HG02642 (cell line): ENCODE results near the gene PTBP1.

Experiments used
- ATAC-seq: cut with Tn5 transposase; IDR thresholded peaks from one replicate; pipeline ENCODE4 v1.9.1; 2021; ENCODE audit warnings: mild to moderate bottlenecking; ENCODE audit not compliant: unreplicated experiment, poor library complexity

Gene PTBP1

DNA sequence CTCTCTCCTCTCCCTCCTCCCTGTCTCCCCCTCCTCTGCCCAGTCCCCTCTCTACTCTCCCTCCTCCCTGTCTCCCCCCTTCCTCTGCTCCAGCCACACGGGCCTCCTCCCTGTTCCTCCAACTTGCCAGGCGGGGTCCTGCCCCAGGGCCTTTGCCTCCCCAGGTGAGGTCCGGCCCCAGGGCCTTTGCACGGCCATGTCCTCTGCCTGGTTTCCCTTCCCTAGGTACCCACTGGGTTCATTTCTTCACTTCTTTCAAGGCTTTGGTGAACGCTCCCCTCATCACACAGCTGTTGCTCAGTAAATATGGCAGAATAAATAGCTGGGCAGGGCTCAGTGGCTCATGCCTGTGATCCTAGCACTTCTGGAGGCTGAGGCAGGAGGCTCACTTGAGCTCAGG, 25.2 kb upstream of the PTBP1 start:
- no peak for ATAC-seq

DNA sequence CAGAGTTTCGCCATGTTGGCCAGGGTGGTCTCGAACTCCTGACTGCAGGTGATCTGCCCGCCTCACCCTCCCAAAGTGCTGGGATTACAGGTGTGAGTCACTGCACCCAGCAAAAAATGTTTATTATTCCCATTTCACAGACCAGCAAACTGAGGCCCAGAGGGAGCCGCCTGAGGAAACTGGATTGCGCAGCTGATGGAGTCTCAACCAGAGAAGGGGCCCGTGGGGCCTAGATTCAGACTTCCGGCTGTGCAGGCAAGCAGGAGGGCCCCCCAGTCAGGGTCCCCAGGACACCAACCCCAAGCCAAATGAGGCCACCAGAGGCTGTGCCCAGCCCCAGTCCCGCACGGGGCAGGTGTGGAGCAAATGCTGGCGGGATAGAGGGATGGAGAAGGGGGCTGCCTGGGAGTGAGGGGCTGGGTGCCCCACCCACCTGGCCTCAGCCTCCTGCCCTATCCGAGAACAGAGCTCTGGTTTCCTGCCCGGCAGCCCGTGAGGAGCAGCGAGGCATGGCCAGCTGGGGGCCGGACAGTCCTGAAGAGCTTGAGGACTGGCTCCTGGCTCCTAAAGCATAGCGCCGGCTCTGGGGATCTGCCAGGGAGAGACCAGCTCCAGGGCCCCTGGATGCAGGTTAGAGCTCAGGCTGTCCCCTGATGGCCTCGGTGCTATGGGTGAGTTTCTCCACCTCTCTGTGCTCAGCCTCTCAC, 24.4 kb upstream of the PTBP1 start:
- no peak for ATAC-seq

DNA sequence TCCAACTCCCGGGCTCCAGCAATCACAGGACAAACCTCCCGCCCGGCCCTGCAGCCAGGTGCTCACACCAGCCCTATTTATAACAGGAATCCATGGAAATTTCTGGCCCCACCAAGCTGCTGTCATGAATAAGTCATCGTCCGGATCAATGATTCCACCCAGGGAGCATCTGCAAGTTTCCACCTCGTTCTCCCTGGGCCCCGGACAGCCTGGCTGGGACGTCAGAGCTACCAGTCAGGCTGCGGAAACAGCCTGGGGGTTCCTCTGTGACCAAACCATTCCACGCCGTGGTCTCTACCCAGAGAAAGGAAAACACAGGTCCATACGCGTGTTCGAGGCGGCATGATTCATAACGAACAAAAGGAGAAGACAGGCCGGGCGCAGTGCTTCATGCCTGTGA, 20.7 kb upstream of the PTBP1 start:
- no peak for ATAC-seq

DNA sequence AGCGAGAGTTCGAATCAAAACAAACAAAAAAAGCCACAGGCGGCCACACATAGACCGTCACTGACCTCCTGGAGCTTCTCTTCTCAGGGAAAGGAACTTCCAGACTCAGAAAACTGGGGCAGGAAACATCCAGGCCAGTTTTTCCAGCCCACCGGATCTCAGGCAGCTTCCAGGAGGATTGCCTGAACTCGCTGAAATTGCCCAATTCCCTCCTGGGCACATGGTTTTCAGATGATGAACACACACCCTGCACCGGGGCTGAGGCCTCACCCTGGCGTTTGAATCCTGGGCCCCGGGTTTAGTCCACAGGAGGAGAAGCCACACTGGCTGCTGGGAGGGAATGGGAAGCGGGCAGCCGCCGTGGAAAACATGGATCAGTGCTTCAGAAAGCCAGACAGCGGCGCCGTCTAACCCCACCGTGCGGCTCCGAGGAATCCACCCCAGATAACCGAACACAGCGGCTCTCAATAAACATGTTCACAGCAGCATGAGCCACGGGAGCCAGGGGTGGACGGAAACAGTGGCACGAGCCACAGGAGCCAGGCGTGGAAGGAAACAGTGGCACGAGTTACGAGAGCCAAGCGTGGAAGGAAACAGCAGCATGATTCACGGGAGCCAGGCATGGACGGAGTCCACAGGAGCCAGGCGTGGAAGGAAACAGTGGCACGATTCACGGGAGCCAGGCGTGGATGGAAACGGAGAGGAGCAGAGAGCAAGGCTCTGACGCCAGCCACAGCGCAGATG, 18.2 kb upstream of the PTBP1 start:
- no peak for ATAC-seq

DNA sequence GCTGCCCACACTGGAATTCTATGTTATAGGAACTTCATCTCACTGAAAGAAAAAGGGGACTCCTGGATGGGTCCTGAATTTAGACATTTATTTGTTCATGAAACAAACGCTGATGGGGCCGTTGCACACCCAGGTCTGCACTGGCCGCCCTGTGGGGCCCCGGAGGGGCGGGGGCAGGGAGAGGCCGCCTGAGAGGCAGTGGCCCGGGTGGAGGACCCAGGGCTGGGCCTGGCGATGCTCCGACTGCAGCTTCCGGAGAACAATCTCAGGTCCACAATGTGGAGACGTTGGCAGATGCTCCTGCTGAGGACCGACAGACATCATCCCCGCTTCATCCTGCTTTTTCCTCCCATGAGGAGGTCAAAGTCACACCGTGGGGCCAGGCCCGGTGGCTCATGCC, 16.3 kb upstream of the PTBP1 start:
- no peak for ATAC-seq

DNA sequence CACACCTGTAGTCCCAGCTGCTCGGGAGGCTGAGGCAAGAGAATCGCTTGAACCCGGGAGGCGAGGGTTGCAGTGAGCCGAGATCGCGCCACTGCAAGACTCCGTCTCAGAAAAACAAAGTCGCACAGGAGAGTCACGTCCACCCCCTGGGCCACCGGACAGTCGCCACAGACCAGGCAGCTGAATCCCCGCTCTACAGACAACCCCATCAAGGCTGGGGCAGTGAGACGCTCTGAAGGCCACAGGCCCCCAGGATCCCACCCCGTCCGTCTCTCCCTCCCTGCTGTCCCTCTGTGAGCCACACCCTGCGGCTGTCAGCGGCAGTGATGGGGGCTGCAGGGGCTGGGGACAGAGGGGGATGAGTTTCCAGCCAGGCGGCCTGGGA, 15.5 kb upstream of the PTBP1 start:
- ATAC-seq, result no peak

DNA sequence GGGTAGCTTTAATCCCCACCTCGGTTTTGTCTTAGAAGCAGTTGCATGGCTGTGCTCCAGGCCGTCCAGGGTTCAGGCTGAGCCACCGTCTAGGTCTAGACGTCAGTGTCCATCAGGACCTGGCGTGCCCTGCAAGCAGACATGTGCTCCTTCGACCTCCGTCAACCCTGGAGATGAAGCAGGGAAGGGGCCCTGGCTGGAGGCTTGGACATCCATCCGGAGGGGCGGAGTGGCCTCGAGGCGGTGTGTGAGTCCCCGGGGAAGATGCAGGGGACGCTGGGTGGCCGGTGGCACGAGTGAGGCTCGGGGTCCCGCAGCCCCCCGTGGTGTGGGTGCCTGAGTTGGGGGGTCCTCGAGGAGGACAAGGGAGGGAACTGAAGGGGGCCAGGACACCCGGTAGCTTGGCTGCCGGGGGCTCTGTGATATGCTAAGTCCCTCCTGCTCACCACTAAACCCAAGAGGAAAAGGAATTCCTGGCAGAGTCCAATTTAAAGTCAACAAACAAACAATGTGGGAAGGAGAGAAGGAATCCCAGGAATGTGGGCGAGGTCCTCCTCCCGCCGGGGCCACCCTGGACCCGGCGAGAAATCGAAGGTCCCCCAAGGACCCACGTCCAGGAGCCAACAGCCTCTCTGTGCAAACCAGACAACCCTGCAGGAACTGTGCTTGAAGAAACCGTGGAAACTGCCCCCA, 14.9 kb upstream of the PTBP1 start:
- ATAC-seq, result no peak

DNA sequence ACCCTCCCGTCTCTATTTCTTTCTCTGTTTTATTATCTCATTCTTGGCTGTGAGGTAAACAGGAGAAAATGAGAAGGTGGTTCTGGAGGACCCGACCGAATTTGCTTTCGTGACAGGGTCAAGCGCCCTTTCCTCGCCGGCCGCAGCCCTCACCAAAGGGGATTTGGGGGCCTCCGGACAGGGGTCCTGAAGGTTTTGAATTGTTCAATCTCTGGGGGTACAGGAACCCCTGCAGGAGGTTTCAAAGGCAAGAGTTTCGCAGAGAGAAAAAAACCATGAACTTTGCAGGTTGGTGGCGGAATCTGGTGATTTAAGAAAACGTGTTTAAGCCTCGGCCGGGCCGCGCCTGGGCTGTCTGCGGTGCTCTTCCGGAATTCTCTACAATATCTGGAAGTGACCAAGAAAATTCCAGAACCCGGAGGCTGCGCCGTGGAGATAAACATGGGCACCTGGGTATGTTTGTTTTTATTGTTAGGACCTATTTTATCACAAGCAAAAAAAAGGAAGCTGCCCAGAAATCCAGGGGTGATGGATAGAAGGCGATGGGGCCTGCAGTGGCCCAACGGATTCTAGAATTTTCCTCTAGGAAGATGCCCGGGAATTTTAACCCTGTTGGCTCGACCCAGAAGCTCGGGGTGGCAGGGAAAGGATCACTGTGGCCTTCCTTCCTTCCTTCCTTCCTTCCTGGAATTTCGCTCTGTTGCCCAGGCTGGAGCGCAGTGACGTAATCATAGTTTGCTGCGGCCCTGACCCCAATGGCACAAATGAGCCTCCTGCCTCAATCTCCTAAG, 14.2 kb upstream of the PTBP1 start:
- ATAC-seq, result no peak

DNA sequence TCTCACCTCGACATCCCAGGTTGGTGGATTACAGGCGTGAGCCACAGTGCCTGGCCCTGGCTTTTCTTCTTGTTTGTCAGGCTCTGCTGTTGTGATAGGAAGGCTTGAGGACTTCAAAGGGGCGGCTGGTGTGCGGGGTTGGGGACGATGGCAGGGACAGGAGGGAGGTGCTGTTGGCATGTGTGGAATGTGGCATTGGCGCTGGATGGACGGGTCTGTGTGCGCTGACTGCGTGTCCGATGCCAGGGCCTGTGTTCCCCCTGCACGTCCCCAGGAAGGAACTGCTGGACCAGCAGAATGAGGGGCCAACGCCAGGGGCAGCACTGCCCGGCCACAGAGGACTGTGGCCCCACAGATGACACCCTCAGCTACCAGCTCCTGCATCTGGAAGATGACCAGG, 12.7 kb upstream of the PTBP1 start:
- no peak for ATAC-seq

DNA sequence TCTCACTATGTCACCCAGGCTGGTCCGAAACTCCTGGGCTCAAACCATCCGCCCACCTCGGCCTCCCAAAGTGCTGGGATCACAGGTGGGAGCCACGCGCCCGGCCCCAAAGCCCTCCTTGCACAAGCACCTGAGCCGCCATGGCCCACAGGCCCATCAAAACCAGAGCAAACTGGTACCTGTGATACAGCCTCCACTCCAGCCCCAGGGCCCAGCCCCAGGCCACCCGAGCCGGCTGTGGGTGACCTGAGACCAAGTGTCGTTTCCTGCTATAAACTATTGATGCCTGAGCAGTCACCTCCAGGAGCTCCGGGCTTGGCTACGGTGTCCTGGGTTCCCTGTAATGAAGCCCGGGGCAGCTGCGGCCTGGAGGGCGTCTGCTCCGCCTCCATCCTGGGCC, 9.7 kb upstream of the PTBP1 start:
- ATAC-seq, result no peak

DNA sequence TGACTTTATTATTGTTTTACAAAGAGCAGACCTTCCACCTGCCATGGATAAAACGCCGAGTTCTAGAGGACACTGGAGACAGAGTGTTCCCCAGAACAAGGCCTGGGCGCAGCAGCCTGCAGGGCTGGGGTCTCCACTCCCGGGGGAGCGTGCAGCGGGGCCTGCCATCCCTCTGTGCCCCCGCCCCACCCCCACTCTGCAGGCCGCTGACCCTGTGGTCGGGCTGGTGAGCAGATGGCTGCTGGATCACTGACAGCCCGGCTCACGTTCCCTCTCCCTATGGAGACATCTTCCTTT, 8.6 kb upstream of the PTBP1 start:
- ATAC-seq, result no peak

DNA sequence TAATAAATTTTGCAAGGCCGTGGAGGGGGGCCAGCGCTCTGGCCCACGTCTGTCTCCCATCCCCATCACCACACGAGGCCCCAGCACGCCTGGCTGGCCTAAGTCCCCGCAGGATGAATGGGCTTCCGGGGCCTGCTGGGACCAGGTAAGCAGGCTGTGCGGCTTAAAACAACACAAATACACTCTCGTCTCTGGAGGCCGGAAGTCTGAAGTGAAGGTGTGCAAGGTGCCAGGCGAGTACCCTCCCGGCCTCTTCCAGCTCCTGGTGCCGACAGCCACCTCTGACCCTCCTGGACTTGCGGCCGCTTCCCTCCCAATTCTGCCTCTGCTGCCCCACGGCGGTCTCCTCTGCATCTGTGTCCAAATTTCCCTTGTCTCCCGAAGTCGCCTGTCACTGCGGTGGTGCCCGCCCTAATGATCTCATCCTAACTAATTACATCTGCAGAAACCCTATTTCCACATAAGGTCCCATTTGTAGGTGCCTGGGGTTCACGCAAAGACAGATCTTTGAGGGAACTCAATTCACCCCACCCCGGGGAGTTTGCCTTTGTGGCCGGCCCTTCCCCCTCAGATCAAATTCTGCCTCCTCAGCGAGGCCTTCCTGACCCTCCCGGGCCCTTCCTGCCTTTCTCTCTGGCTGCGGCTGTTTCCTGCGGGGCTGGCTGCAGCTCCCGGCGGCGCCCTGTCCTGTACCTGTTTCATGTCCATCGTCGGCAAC, 8.1 kb upstream of the PTBP1 start:
- no peak for ATAC-seq

DNA sequence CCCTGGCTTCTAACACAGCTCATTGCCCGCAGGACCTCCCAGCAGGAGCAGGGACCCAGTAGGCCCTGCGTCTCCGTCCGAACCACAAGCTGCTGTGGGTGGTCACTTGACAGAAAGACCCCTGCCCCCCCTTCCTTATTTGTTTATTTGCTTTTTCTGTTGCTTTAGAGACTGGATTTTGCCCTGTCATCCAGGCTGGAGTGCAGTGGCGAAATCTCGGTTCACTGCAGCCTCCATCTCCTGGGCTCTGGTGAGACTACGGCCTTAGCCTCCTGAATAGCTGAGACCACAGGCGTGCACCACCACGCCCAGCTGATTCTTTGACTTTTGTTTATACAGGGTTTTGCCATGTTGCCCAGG, 7.6 kb upstream of the PTBP1 start:
- no peak for ATAC-seq

DNA sequence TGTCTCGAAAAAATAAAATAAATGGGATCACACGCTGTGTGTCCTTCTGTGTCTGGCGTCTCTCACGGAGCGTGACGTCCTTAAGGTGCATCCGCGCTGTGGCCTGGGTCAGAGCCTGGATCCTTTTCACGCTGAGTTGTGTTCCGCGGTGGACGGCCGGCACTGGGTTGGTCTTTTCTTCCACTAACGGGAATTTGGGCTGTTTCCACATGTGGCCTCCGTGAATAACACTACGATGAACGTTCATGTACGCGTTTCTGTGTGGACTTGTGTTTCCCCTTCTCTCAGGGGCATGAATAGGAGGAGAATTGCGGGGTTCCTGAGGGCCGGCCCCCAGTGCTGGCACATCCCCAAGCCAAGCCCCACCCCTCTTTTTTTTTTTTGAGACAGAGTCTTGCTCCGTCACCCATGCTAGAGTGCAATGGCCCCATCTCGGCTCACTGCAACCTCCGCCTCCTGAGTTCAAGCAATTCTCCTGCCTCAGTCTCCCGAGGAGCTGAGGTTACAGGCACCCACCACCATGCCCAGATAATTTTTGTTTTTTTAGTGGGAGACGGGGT, 6.2 kb upstream of the PTBP1 start:
- ATAC-seq, result no peak

DNA sequence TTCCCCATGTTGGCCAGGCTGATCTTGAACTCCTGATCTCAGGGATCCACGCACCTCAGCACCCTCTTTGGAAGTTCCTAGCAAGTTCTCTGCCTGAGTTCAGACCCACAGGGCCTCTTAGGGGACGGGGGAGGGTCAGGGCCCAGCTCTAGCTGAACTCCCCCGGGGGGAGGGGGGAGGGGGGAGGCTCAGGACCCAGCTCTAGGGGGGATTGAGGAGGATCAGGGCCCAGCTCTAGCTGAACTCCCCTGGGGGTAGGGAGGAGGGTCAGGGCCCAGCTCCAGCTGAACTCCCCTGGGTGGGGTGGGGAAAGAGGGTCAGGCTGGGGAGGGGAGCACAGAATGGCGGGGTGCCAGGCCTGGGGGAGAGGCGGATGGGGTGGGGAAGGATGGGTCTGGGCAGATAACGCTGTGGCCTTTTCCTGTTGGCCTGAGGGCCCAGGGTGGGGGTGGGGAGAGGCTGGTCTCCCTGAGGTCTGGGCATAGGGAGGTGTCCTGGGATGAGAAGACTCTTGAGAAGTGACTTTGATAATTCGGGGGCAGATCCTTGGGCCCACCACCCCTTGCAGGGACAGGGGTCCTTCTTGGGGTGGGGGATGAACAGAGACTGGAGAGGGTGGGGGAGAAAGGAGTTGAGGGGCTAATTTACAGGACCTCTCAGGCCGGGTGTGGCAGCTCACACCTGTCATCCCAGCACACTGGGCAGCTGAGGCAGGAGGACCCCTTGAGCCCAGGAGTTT, 5.5 kb upstream of the PTBP1 start:
- ATAC-seq, result no peak

DNA sequence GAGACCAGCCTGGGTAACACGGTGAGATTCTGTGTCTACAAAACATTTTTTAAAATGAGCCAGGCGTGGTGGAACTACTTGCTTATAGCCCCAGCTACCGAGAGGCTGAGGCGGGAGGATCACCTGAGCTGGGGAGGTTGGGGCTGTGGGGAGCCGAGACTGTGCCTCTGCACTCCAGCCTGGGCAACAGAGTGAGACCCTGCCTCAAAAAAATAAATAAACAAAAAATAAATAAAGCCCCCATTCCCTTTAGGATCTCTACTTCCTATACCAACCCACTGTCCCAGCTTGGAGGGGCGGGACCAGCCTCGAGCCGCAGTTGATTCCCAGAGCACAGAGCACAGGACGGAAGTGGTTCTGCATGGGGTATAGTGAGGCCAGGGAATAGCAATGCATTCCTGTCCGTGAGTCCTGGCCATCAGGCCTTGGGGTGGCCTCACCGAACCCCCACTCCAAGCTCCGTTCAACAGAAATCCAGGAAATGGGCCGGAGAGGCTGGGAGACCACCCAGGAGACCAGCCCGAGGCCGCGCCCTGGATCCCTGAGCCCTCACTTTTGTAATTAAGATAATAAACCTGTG, 4.9 kb upstream of the PTBP1 start:
- no peak for ATAC-seq

DNA sequence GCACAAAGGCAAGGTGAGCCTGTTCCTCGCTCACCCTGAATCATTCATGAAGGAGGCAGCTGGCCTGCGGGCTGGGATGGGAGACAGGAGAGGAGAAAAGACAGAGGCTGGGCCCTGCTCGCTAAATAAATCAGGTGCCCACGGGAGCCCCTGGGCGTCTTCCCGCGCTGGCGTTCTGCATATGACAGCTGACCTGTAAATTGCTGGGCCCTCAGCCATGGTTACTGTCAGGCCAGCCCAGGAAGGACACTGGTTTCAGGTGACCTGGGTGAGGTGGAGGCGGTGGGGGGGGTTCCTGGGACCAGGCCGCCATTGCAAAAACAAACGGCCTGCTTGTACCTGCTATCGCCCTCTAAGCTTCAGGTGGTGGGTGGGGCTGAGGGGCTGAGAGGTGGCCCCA, 3.4 kb upstream of the PTBP1 start:
- ATAC-seq, result no peak

DNA sequence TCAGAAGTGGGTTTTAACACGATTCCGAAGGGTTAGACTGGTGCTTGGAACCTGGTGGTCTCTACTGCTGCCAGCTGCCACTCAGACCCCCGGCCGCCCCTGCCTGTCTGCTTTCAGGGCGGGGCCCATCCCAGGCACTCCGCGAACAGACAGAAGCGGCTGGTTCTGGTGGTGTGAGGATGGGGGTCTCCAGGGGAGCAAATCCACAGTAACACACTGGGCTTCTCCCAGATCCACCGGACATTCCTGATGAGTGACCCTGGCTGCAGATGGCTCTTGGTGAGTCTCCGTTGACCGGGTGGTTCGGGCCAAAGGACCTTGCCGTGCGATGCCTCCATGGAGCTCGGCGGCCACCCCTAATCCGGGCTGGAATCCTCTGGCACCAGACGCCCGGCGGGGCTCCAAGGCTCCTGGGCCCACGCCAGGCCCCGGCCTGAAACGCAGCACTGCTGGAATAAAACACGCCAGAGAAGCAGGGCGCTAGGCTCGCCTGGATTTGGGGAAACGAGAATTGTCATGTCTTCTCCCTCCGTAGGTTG, 2.1 kb upstream of the PTBP1 start:
- ATAC-seq, result no peak
